Measurements from ENCODE around the gene SLC47A1. TPM values are rescaled to one million over a fixed set of nuclear protein-coding genes. Genes with fewer than 3 reads are reported as not detected.
A peak's percentile ranks its signal among the peaks of the same experiment; 100 is the strongest.

Gene SLC47A1
- total and polyA plus RNA-seq, 2 of the 13 experiments (the other 11 are each of a cell fraction or from before 2014, with no cell fraction given): 42.1 to 67.5 TPM

DNA sequence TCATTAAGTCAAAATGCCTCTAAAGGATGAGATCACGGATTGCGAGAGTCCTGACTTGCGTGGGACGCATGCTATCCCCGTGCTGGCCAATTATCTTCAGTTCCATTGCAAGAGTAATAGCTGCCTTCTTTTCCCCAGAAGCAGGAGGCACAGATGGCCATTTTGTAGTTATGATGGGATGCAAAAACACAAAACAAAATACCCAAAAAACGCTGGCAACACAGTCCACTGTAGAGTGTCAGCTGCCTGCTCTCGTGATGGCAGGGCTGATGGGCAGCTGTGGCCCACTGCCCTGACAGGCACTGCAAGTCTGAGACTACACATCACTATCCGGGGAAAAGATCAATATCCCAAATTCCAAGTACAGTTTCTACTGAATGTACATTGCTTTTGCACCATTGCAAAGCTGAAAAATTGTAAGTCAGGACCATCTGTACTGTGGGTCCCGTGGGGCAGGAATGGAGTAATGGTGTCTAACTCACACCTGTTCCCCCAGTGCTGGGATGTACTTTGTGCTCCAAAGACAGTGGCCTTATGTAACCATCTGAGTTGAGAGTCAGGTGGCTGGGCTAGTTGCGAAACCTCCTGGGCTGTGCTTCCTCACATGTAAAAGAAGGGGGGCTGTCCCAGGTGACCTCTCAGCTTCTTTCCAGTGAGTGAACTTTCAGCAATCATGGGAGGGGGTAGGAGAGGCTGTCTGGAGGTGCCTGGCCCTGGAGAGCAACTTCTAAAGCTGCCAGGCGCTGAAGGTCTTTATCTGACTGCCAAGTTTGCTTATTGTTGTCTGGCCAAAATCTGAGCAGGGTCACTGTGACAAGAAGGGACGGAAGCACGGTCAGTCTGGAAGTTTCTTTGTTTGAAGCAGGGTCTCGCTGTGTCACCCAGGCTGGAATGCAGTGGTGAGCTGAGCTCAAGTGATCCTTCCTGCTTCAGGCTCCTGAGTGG is 4.7 kb downstream of the SLC47A1 start (continued):
- TF ChIP-seq ZNF326 (CRISPR knock-in tag; IDR thresholded peaks at IDR 0.05; ENCODE audit: borderline replicate concordance) (no peak), ZNF574 (CRISPR knock-in tag; IDR thresholded peaks at IDR 0.05) (peak; percentile 80), ZNF3 (CRISPR knock-in tag; IDR thresholded peaks at IDR 0.05) (no peak), ARNT (IDR thresholded peaks at IDR 0.05) (no peak), ZNF350 (CRISPR knock-in tag; IDR thresholded peaks at IDR 0.05; ENCODE audit: borderline replicate concordance, low read depth) (peak; percentile 89), HDAC6 (IDR thresholded peaks at IDR 0.05; ENCODE audit: low read depth, low read length) (no peak), ZNF780A (CRISPR knock-in tag; IDR thresholded peaks at IDR 0.05) (peak; percentile 64; the same call in 1 of the 2 replicates), KAT8 (CRISPR knock-in tag; IDR thresholded peaks at IDR 0.05) (peak; percentile 82), ZNF430 (CRISPR knock-in tag; IDR thresholded peaks at IDR 0.05) (peak; percentile 93; the same call in 1 of the 2 replicates), NAIF1 (CRISPR knock-in tag; IDR thresholded peaks at IDR 0.05; ENCODE audit: borderline replicate concordance) (0 out of 2 replicates have a peak, but pooled peaks have one; percentile 54), ZNF691 (CRISPR knock-in tag; IDR thresholded peaks at IDR 0.05; ENCODE audit: borderline replicate concordance, low read depth) (peak; percentile 96; the same call in 1 of the 2 replicates), MEIS1 (CRISPR knock-in tag; IDR thresholded peaks at IDR 0.05; ENCODE audit: borderline replicate concordance) (peak; percentile 96), SRY (CRISPR knock-in tag; IDR thresholded peaks at IDR 0.05) (0 out of 2 replicates have a peak, but pooled peaks have one; percentile 48), ZNF589 (CRISPR knock-in tag; conservative IDR thresholded peaks at IDR 0.05) (peak; percentile 80), PHF8 (CRISPR knock-in tag; IDR thresholded peaks at IDR 0.05) (peak; percentile 31; the same call in 1 of the 2 replicates), ZNF547 (CRISPR knock-in tag; IDR thresholded peaks at IDR 0.05) (no peak), PITX1 (CRISPR knock-in tag; IDR thresholded peaks at IDR 0.05) (no peak; the same call in none of the 2 replicates), ZNF598 (CRISPR knock-in tag; IDR thresholded peaks at IDR 0.05; ENCODE audit: borderline replicate concordance) (no peak), TAF15 (IDR thresholded peaks at IDR 0.05; ENCODE audit: low read depth, low read length, poor library complexity, severe bottlenecking) (no peak), ZNF770 (CRISPR knock-in tag; IDR thresholded peaks at IDR 0.05) (peak; percentile 35; the same call in 1 of the 2 replicates)
- TF ChIP-seq, protein P1, sequence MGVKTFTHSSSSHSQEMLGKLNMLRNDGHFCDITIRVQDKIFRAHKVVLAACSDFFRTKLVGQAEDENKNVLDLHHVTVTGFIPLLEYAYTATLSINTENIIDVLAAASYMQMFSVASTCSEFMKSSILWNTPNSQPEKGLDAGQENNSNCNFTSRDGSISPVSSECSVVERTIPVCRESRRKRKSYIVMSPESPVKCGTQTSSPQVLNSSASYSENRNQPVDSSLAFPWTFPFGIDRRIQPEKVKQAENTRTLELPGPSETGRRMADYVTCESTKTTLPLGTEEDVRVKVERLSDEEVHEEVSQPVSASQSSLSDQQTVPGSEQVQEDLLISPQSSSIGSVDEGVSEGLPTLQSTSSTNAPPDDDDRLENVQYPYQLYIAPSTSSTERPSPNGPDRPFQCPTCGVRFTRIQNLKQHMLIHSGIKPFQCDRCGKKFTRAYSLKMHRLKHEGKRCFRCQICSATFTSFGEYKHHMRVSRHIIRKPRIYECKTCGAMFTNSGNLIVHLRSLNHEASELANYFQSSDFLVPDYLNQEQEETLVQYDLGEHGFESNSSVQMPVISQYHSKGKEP (CRISPR knock-in tag; IDR thresholded peaks at IDR 0.05): no peak
